ENCODE measurements around the gene UBE2L3. TPM values are rescaled to one million over a fixed set of nuclear protein-coding genes. Genes with fewer than 3 reads are reported as not detected.
"Not testable (repeated sequence)": the region's sequence is repeated elsewhere in the genome, so short reads cannot be mapped to it uniquely, and the experiment has no call there.

Gene UBE2L3
- total RNA-seq, 1 donor from 2014 or later: 28.7 TPM

- no peak for DNase-seq (ENCODE audit: low read depth, low spot score)
Observed at GRCh38 chr22:21571679-21572078, 4.2 kb downstream of the UBE2L3 start.

GRCh38 chr22:21573293-21573734 lies 5.8 kb downstream of the UBE2L3 start:
- DNase-seq (ENCODE audit: low read depth, low spot score): no peak

GRCh38 chr22:21573750-21574494 lies 6.4 kb downstream of the UBE2L3 start:
- no peak for DNase-seq (ENCODE audit: low read depth, low spot score)

- DNase-seq (ENCODE audit: low read depth, low spot score): no peak
Observed at GRCh38 chr22:21579474-21579851, 11.9 kb downstream of the UBE2L3 start.

- DNase-seq (ENCODE audit: low read depth, low spot score): not testable (repeated sequence)
Observed at GRCh38 chr22:21580623-21581007, 13.1 kb downstream of the UBE2L3 start.

GRCh38 chr22:21581009-21581713 lies 13.6 kb downstream of the UBE2L3 start:
- not testable (repeated sequence) for DNase-seq (ENCODE audit: low read depth, low spot score)

GRCh38 chr22:21582801-21583740 lies 15.6 kb downstream of the UBE2L3 start:
- no peak for DNase-seq (ENCODE audit: low read depth, low spot score)

GRCh38 chr22:21585389-21585788 lies 17.9 kb downstream of the UBE2L3 start:
- DNase-seq (ENCODE audit: low read depth, low spot score): no peak

- no peak for DNase-seq (ENCODE audit: low read depth, low spot score)
Observed at GRCh38 chr22:21587803-21588611, 20.5 kb downstream of the UBE2L3 start.

GRCh38 chr22:21589396-21589795 lies 21.9 kb downstream of the UBE2L3 start:
- no peak for DNase-seq (ENCODE audit: low read depth, low spot score)

- DNase-seq (ENCODE audit: low read depth, low spot score): no peak
Observed at GRCh38 chr22:21590809-21591641, 23.5 kb downstream of the UBE2L3 start.

GRCh38 chr22:21591695-21592094 lies 24.2 kb downstream of the UBE2L3 start:
- no peak for DNase-seq (ENCODE audit: low read depth, low spot score)

- DNase-seq (ENCODE audit: low read depth, low spot score): no peak
Observed at GRCh38 chr22:21592422-21592821, 24.9 kb downstream of the UBE2L3 start.

GRCh38 chr22:21593406-21594232 lies 26.1 kb downstream of the UBE2L3 start:
- no peak for DNase-seq (ENCODE audit: low read depth, low spot score)

- DNase-seq (ENCODE audit: low read depth, low spot score): no peak
Observed at GRCh38 chr22:21594865-21595452, 27.4 kb downstream of the UBE2L3 start.

GRCh38 chr22:21596356-21597135 lies 29.0 kb downstream of the UBE2L3 start:
- not testable (repeated sequence) for DNase-seq (ENCODE audit: low read depth, low spot score)

- no peak for DNase-seq (ENCODE audit: low read depth, low spot score)
Observed at GRCh38 chr22:21598302-21598701, 30.8 kb downstream of the UBE2L3 start.

Data from pulmonary artery endothelial cell (primary cell).